Left lung (tissue), 10 donors: Measurements from ENCODE around the gene FAM181B. TPM values are rescaled to one million over a fixed set of nuclear protein-coding genes. Genes with fewer than 3 reads are reported as not detected.

Experiments
- ATAC-seq: fragments of 200-7000 bp; cut with Tn5 transposase; one replicate; pipeline ENCODE4 v1.9.1; 2020; ENCODE audit warnings: moderate library complexity
- DNase-seq, 4 donors: peaks; one replicate each; pipeline ENCODE4 v3.0.0-alpha.2; 2013 to 2020
- H3K27ac ChIP-seq, 2 donors: fragments of 200-600 bp; sonication (generic) in 1 of 2; one replicate each; pipeline versions ENCODE4 v1.5.0 to v1.8.0; 2020 to 2021
- H3K27me3 ChIP-seq, 2 donors: fragments of 200-600 bp; sonication (generic) in 1 of 2; one replicate each; pipeline versions ENCODE4 v1.5.0 to v1.8.0; 2020 to 2021
- H3K36me3 ChIP-seq, 2 donors: fragments of 200-600 bp; sonication (generic) in 1 of 2; one replicate each; pipeline versions ENCODE4 v1.5.0 to v1.8.0; 2020 to 2021
- H3K4me1 ChIP-seq, 2 donors: fragments of 200-600 bp; one replicate each; pipeline ENCODE4 v1.8.0; 2021
- H3K4me3 ChIP-seq, 2 donors: fragments of 200-600 bp; sonication (generic) in 1 of 2; one replicate each; pipeline versions ENCODE4 v1.5.0 to v1.8.0; 2020 to 2021; ENCODE audit warnings: mild to moderate bottlenecking in 1 of 2
- H3K9me3 ChIP-seq, 2 donors: fragments of 200-600 bp; sonication (generic) in 1 of 2; one replicate each; pipeline versions ENCODE4 v1.5.0 to v1.8.0; 2020 to 2021
- CTCF ChIP-seq, 2 donors: fragments of 200-600 bp; sonication (generic) in 1 of 2; IDR thresholded peaks; one replicate each; pipeline versions ENCODE4 v1.5.0 to v1.8.0; 2021; ENCODE audit warnings: antibody characterized with exemption in 2 of 2
- intact Hi-C, 2 donors: fragments of 100-400 bp; cut with DNase I; formaldehyde crosslinking; loops; one replicate each; pipeline versions ENCODE4 v1.11.2 to v1.14.2; 2022
- polyA plus RNA-seq, 6 donors: library from polyadenylated mRNA; unstranded; fragments of 120-200 nt; gene quantifications; one replicate each; pipeline ENCODE4 v1.2.1, GENCODE V29; 2013; ENCODE audit not compliant: insufficient read length in 6 of 6
- total RNA-seq, 2 donors: library from RNA; stranded (reverse); fragmentation: NEBNext Ultra II Directional; extraction: Animal tissue kit (Norgen Biotek cat#: 25700); gene quantifications; one replicate each; pipeline ENCODE4 v1.2.1, GENCODE V29; 2021
- donor health status: DM: no; HTN: yes; CAD: no.
- donor health status: DM: no; HTN: no; CAD: no.

Gene FAM181B
- total and polyA plus RNA-seq, 8 donors, result 0.06 to 0.15 (median 0.09) TPM; not detected in 2

GRCh38 chr11:82734120-82734479 lies 436 bp upstream of the FAM181B start:
- Histone ChIP-seq H3K27ac (no peak overlapping the region), H3K9me3 (no peaks in the 10 kb centered on the region), H3K4me1 (peaks cover 4 to 15% of the 10 kb centered on the region in 2 donors), H3K36me3 (no peaks in the 10 kb centered on the region), H3K4me3 (peak overlapping the region in 1 of 2 donors; percentile 27), H3K27me3 (peaks cover 46 to 82% of the 10 kb centered on the region in 2 donors)
- DNase-seq (no peak), ATAC-seq (no peak)
- TF ChIP-seq CTCF (IDR thresholded peaks at IDR 0.05), result no peak
- intact Hi-C loops, result no loop called here

- no peak for TF ChIP-seq CTCF (IDR thresholded peaks at IDR 0.05)
- Histone ChIP-seq H3K4me3 (peak overlapping the region; percentile 27 to 31), H3K4me1 (peaks cover 4 to 15% of the 10 kb centered on the region in 2 donors), H3K27ac (no peak overlapping the region), H3K27me3 (peaks cover 46 to 89% of the 10 kb centered on the region in 2 donors), H3K9me3 (no peaks in the 10 kb centered on the region), H3K36me3 (no peaks in the 10 kb centered on the region)
- peak; percentile 39 for ATAC-seq
- peak in 1 of 4 donors; percentile 80 for DNase-seq
- intact Hi-C loops, result no loop called here
Measured at GRCh38 chr11:82732734-82733443, 775 bp downstream of the FAM181B start.

GRCh38 chr11:82732348-82732733 lies 1.3 kb downstream of the FAM181B start:
- Histone ChIP-seq H3K9me3 (no peaks in the 10 kb centered on the region), H3K4me3 (no peak overlapping the region), H3K36me3 (no peaks in the 10 kb centered on the region), H3K27me3 (peaks cover 46 to 90% of the 10 kb centered on the region in 2 donors), H3K4me1 (peaks cover 4 to 15% of the 10 kb centered on the region in 2 donors), H3K27ac (no peak overlapping the region)
- intact Hi-C loops, result no loop called here
- TF ChIP-seq CTCF (IDR thresholded peaks at IDR 0.05), result no peak
- DNase-seq (peak in 1 of 4 donors; percentile 77), ATAC-seq (no peak)

- Histone ChIP-seq H3K27ac (no peak overlapping the region), H3K27me3 (peaks cover 46 to 95% of the 10 kb centered on the region in 2 donors), H3K4me1 (peaks cover 4 to 15% of the 10 kb centered on the region in 2 donors), H3K36me3 (no peaks in the 10 kb centered on the region), H3K9me3 (no peaks in the 10 kb centered on the region), H3K4me3 (no peak overlapping the region)
- ATAC-seq, result no peak
- no peak for TF ChIP-seq CTCF (IDR thresholded peaks at IDR 0.05)
- no peak for DNase-seq
- intact Hi-C loops, result no loop called here
Measured at GRCh38 chr11:82731691-82732277, 1.9 kb downstream of the FAM181B start.

- Histone ChIP-seq H3K9me3 (no peaks in the 10 kb centered on the region), H3K36me3 (no peaks in the 10 kb centered on the region), H3K27ac (no peak overlapping the region), H3K27me3 (peaks cover 46 to 89% of the 10 kb centered on the region in 2 donors), H3K4me3 (no peak overlapping the region), H3K4me1 (peaks cover 4 to 15% of the 10 kb centered on the region in 2 donors)
- intact Hi-C loops, result no loop called here
- ATAC-seq (no peak), DNase-seq (no peak)
- no peak for TF ChIP-seq CTCF (IDR thresholded peaks at IDR 0.05)
Measured at GRCh38 chr11:82730754-82731153, 2.9 kb downstream of the FAM181B start.
